Transverse colon (tissue), 4 donors: ENCODE data around the gene NOTUM. TPM values are rescaled to one million over a fixed set of nuclear protein-coding genes. Genes with fewer than 3 reads are reported as not detected.

ENCODE experiments used
- DNase-seq: peaks from one replicate; pipeline ENCODE4 v3.0.0-alpha.2; 2019
- H3K27ac ChIP-seq, 4 donors: fragments of 200-600 bp; sonication (generic); 2 replicates each; pipeline ENCODE4 v1.5.1; 2016 to 2018; ENCODE audit warnings: inconsistent platforms in 4 of 4
- H3K27me3 ChIP-seq: fragments of 200-600 bp; sonication (generic); 2 replicates; pipeline ENCODE4 v1.5.1; 2017; ENCODE audit warnings: inconsistent platforms
- H3K36me3 ChIP-seq, 4 donors: fragments of 200-600 bp; sonication (generic); 2 replicates each; pipeline ENCODE4 v1.5.1; 2017 to 2019; ENCODE audit warnings: inconsistent platforms in 4 of 4
- H3K4me1 ChIP-seq, 4 donors: fragments of 200-600 bp; sonication (generic); 2 replicates each; pipeline ENCODE4 v1.5.1; 2017 to 2020; ENCODE audit warnings: inconsistent platforms in 4 of 4
- H3K4me3 ChIP-seq, 4 donors: fragments of 200-600 bp; sonication (generic); 1 replicate in 1 of 4; 2 replicates in 3 of 4; pipeline versions ENCODE4 v1.5.1 to v1.6.1; 2017 to 2019; ENCODE audit warnings: inconsistent platforms in 4 of 4
- H3K9me3 ChIP-seq, 2 donors: fragments of 200-600 bp; sonication (generic); 2 replicates each; pipeline ENCODE4 v1.5.1; 2017 to 2019; ENCODE audit warnings: inconsistent platforms in 2 of 2
- CTCF ChIP-seq, 5 experiments: fragments of 200-600 bp in 3 of 5; fragments of 450-650 bp in 2 of 5; sonication (generic) in 3 of 5; IDR thresholded peaks; 1 replicate in 2 of 5; 2 replicates in 3 of 5; pipeline ENCODE4 v1.5.1; 2016 to 2017; ENCODE audit warnings: antibody characterized with exemption in 5 of 5, inconsistent platforms in 3 of 5, mild to moderate bottlenecking in 2 of 5, moderate library complexity in 1 of 5
- EP300 ChIP-seq: sonication (generic); formaldehyde crosslinking; IDR thresholded peaks from one replicate; pipeline ENCODE4 v1.6.1; 2017; ENCODE audit warnings: antibody characterized with exemption, low read depth
- POLR2A ChIP-seq: fragments of 450-650 bp; IDR thresholded peaks from one replicate; pipeline ENCODE4 v1.6.1; 2016; ENCODE audit warnings: antibody characterized with exemption, mild to moderate bottlenecking, moderate library complexity
- POLR2AphosphoS5 ChIP-seq, 3 donors: sonication (generic); formaldehyde crosslinking; IDR thresholded peaks; one replicate each; pipeline ENCODE4 v1.6.1; 2016; ENCODE audit warnings: antibody characterized with exemption in 3 of 3
- WGBS, 2 donors: methylation state at CpG; one replicate each; pipeline ENCODE4 v1.1.5; 2018; ENCODE audit warnings: low coverage in 1 of 2; 5-methylcytosine and 5-hydroxymethylcytosine counted together
- in situ Hi-C, 4 donors: fragments of 200-750 bp; cut with MboI; loops; one replicate each; pipeline versions ENCODE4 v1.15.0 to v1.15.1; 2017; ENCODE audit warnings: low sequenced_read_pairs in 3 of 4, low pct_ligation_motif_present in 1 of 4, low pct_unique_long_range_greater_than_20kb in 1 of 4
- intact Hi-C: fragments of 100-400 bp; cut with DNase I; formaldehyde crosslinking; loops from one replicate; pipeline ENCODE4 v1.15.1; 2023; ENCODE audit warnings: low total_unique reads
- total RNA-seq, 4 donors: library from RNA; depleted of rRNA; stranded (reverse); fragments of >200 nt; gene quantifications; one replicate each; pipeline ENCODE4 v1.1.0, GENCODE V29; 2016

NOTUM gene
- total RNA-seq, 4 donors from 2014 or later: not detected

- Histone ChIP-seq H3K9me3 (no peaks in the 10 kb centered on the region), H3K4me1 (peaks cover 10 to 17% (median 13%) of the 10 kb centered on the region in 4 donors), H3K27ac (no peak overlapping the region), H3K27me3 (peaks cover 21% of the 10 kb centered on the region), H3K4me3 (no peak overlapping the region), H3K36me3 (peaks cover 0 to 5% (median 0%) of the 10 kb centered on the region in 4 donors)
- WGBS, 2 donors: 96% methylated on average over 22 of the region's 24 CpGs; no CpG with 5 or more reads in 1 of the 2 donors
- no peak for TF ChIP-seq POLR2AphosphoS5 (IDR thresholded peaks at IDR 0.05)
- no peak for TF ChIP-seq CTCF (IDR thresholded peaks at IDR 0.05)
- no peak for TF ChIP-seq POLR2A
- TF ChIP-seq EP300: no peak
- DNase-seq: no peak
- in situ Hi-C loops (no loop called here), intact Hi-C loops (no loop called here)
Observed at GRCh38 chr17:81903896-81904599, 56.9 kb downstream of the NOTUM start.

GRCh38 chr17:81903415-81903831 is 57.6 kb downstream of the NOTUM start:
- 94% methylated on average over 10 of the region's 10 CpGs; no CpG with 5 or more reads in 1 of the 2 donors for WGBS, 2 donors
- in situ Hi-C loops: no loop called here
- intact Hi-C loops: no loop called here
- no peak for DNase-seq
- Histone ChIP-seq H3K27ac (no peak overlapping the region), H3K9me3 (no peaks in the 10 kb centered on the region), H3K4me1 (peaks cover 10 to 17% (median 13%) of the 10 kb centered on the region in 4 donors), H3K4me3 (no peak overlapping the region), H3K36me3 (peaks cover 0 to 5% (median 0%) of the 10 kb centered on the region in 4 donors), H3K27me3 (peaks cover 21% of the 10 kb centered on the region)
- no peak for TF ChIP-seq POLR2AphosphoS5 (IDR thresholded peaks at IDR 0.05)
- no peak for TF ChIP-seq POLR2A
- TF ChIP-seq CTCF (IDR thresholded peaks at IDR 0.05): no peak
- TF ChIP-seq EP300: no peak

DNA sequence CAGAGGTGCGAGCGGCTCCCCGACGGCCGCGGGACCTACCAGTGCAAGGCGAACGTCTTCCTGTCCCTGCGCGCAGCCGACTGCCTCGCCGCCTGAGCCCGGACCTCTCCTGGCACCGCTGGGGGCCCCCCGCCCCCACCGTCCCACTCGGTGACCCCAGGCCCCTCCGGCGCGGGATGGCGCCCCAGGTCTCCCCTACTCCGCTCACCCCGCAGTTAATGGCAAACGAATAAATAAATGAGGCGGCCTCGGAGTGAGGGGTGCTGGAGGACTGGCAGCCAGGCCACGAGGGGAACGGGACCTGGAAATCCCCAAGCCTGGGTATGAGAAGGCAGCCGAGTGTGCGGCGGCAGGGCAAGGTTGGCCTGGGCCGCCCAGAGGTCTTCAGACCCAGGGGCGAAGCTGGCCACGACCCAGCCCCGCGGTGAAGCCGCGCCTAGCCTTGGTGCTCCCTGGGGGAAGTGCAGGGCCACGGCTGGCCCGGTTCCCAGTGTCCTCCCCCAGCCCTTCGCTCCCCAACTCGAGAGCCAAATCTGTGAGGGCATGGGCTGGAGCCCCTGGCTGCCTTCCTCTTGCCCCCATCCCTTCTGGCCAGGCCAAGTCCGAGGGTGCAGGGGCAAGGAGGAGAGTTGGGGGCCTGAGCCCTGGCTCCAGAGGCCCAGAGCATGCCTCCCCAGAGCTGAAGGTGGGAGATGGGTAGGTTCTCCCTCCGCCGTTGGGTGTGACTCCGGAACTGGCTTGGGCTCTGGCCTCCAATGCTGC is 58.2 kb downstream of the NOTUM start:
- Histone ChIP-seq H3K36me3 (peaks cover 0 to 9% (median 0%) of the 10 kb centered on the region in 4 donors), H3K4me3 (peak overlapping the region in 3 of 4 donors; percentile 16 to 41 (median 32)), H3K9me3 (no peaks in the 10 kb centered on the region), H3K27ac (no peak overlapping the region), H3K4me1 (peaks cover 10 to 17% (median 13%) of the 10 kb centered on the region in 4 donors), H3K27me3 (peaks cover 21% of the 10 kb centered on the region)
- 32% methylated on average over 35 of the region's 47 CpGs; no CpG with 5 or more reads in 1 of the 2 donors for WGBS, 2 donors
- intact Hi-C loops: no loop called here
- TF ChIP-seq POLR2A: no peak
- TF ChIP-seq EP300: no peak
- TF ChIP-seq CTCF (IDR thresholded peaks at IDR 0.05): no peak
- no peak for TF ChIP-seq POLR2AphosphoS5 (IDR thresholded peaks at IDR 0.05)
- no peak for DNase-seq
- in situ Hi-C loops: no loop called here

Other genes starting within 250 kb of the NOTUM start
- gene SLC25A10, start 248.9 kb downstream of the NOTUM start, total RNA-seq: 10 to 100 TPM; 25.1 to 64.8 (median 46.6) TPM
- gene GCGR, start 157.0 kb downstream of the NOTUM start, total RNA-seq: under 1 TPM in 2 of 4 donors, not detected in 2; 0.14 to 0.64 TPM
- gene MCRIP1, start 127.9 kb downstream of the NOTUM start, total RNA-seq: 10 to 100 TPM; 23.3 to 44.0 (median 33.2) TPM
- under 1 TPM in 1 of 4 donors, not detected in 3; 0.68 TPM for gene PPP1R27, start 126.1 kb downstream of the NOTUM start, total RNA-seq
- 100 to 1,000 TPM; 486 to 732 (median 556) TPM for gene P4HB, start 100.7 kb downstream of the NOTUM start, total RNA-seq
- 100 to 1,000 TPM; 189 to 480 (median 323) TPM for gene ARHGDIA, start 89.8 kb downstream of the NOTUM start, total RNA-seq
- 10 to 100 TPM; 23.1 to 47.7 (median 36.7) TPM for gene ALYREF, start 69.6 kb downstream of the NOTUM start, total RNA-seq
- 100 to 1,000 TPM in 1 of 4 donors, 10 to 100 TPM in 3; 56.7 to 126 (median 86.6) TPM for gene ANAPC11, start 69.5 kb downstream of the NOTUM start, total RNA-seq
- under 1 TPM in 1 of 4 donors, not detected in 3; 0.41 TPM for gene NPB, start 58.9 kb downstream of the NOTUM start, total RNA-seq
- gene PCYT2, start 49.8 kb downstream of the NOTUM start, total RNA-seq: 100 to 1,000 TPM in 1 of 4 donors, 10 to 100 TPM in 3; 37.2 to 424 (median 77.1) TPM
- gene SIRT7, start 43.0 kb downstream of the NOTUM start, total RNA-seq: 100 to 1,000 TPM in 2 of 4 donors, 10 to 100 TPM in 2; 76.5 to 315 (median 172) TPM
- 10 to 100 TPM; 22.4 to 34.4 (median 24.3) TPM for gene MAFG, start 33.5 kb downstream of the NOTUM start, total RNA-seq
- 100 to 1,000 TPM in 1 of 4 donors, 10 to 100 TPM in 2, not detected in 1; 16.4 to 257 (median 20.5) TPM for gene PYCR1, start 23.9 kb downstream of the NOTUM start, total RNA-seq
- gene MYADML2, start 14.0 kb downstream of the NOTUM start, total RNA-seq: not detected
- gene ASPSCR1, start 16.4 kb upstream of the NOTUM start, total RNA-seq: 10 to 100 TPM; 21.0 to 61.7 (median 41.3) TPM
- 100 to 1,000 TPM in 2 of 4 donors, 10 to 100 TPM in 2; 85.4 to 131 (median 104) TPM for gene CENPX, start 61.7 kb upstream of the NOTUM start, total RNA-seq
- gene LRRC45, start 62.1 kb upstream of the NOTUM start, total RNA-seq: 10 to 100 TPM; 12.7 to 40.6 (median 23.5) TPM
- gene RAC3, start 70.5 kb upstream of the NOTUM start, total RNA-seq: 10 to 100 TPM in 1 of 4 donors, 1 to 10 TPM in 3; 2.6 to 11.1 (median 5.0) TPM
- gene DCXR, start 76.5 kb upstream of the NOTUM start, total RNA-seq: 100 to 1,000 TPM in 1 of 4 donors, 10 to 100 TPM in 3; 49.4 to 117 (median 71.3) TPM
- 10 to 100 TPM; 33.2 to 92.0 (median 48.8) TPM for gene RFNG, start 90.6 kb upstream of the NOTUM start, total RNA-seq
- gene GPS1, start 90.7 kb upstream of the NOTUM start, total RNA-seq: 100 to 1,000 TPM in 2 of 4 donors, 10 to 100 TPM in 2; 42.0 to 160 (median 85.5) TPM
- gene DUS1L, start 104.6 kb upstream of the NOTUM start, total RNA-seq: 100 to 1,000 TPM in 3 of 4 donors, 10 to 100 TPM in 1; 98.6 to 306 (median 132) TPM
- 100 to 1,000 TPM in 2 of 4 donors, 10 to 100 TPM in 2; 25.1 to 185 (median 99.4) TPM for gene FASN, start 137.0 kb upstream of the NOTUM start, total RNA-seq